HG03025 (cell line): ENCODE results near the gene ZBTB9.
"Not testable (repeated sequence)": the region's sequence is repeated elsewhere in the genome, so short reads cannot be mapped to it uniquely, and the experiment has no call there.

Source experiments
- ATAC-seq: cut with Tn5 transposase; IDR thresholded peaks from one replicate; pipeline ENCODE4 v1.9.1; 2021; ENCODE audit warnings: mild to moderate bottlenecking, moderate library complexity; ENCODE audit not compliant: unreplicated experiment, low FRiP score

Gene ZBTB9

GRCh38 chr6:33458676-33459075, 4.3 kb downstream of the ZBTB9 start:
- no peak for ATAC-seq

- ATAC-seq = no peak
These were observed 4.8 kb downstream of the ZBTB9 start for GRCh38 chr6:33459226-33459625.

DNA sequence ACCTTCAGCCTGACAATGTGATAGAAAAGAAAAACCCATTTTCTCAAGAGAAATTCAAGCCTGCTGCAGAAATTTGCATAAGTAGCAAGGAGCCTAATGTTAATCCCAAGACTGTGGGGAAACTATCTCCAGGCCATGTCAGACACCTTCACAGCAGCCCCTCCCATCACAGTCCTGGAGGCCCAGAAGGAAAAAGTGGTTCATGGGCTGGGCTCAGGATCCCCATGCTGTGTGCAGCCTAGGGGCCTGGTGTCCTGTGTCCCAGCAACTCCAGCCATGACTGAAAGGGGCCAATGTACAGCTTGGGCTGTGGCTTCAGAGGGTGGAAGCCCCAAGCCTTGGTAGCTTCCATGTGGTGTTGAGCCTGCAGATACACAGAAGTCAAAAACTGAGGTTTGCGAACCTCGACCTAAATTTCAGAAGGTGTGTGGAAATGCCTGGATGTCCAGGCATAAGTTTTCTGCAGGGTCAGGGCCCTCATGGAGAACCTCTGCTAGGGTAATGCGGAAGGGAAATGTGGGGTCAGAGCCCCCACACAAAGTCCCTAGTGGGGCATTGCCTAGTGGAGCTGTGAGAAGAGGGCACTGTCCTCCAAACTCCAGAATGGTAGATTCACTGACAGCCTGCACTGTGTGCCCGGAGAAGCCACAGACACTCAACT, 11.8 kb downstream of the ZBTB9 start:
- no peak for ATAC-seq

GRCh38 chr6:33467091-33467490, 12.7 kb downstream of the ZBTB9 start:
- ATAC-seq = no peak

GRCh38 chr6:33469661-33470060, 15.3 kb downstream of the ZBTB9 start:
- ATAC-seq = no peak

- no peak for ATAC-seq
These were observed 23.5 kb downstream of the ZBTB9 start for GRCh38 chr6:33477864-33478263.

- ATAC-seq = no peak
These were observed 26.8 kb downstream of the ZBTB9 start for GRCh38 chr6:33481192-33481591.

DNA sequence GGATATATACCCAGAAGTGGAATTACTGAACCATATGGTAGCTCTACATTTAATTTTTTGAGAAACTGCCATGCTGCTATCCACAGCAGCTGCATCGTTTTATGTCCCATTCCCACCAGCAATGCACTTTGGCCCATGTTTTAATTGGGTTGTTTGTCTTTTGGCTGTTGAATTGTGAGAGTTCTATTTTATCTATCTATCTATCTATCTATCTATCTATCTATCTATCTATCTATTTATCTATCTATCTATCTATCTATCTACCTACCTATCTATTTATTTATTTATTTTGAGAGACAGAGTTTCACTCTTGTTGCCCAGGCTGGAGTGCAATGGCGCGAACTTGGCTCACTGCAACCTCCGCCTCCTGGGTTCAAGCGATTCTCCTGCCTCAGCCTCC, 28.2 kb downstream of the ZBTB9 start:
- not testable (repeated sequence) for ATAC-seq

DNA sequence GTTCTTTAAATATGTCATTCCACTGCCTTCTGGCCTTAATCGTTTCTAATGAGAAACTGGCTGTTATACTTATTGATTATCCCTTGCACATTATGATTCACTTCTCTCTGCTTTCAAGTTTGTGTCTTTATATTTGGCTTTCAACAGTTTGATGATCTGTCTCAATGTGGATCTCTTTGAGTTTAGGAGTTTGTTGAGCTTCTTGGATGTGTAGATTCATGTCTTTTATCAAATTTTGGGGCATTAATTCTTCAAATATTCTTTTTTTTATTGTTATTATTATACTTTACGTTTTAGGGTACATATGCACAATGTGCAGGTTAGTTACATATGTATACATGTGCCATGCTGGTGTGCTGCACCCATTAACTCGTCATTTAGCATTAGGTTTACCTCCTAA, 29.3 kb downstream of the ZBTB9 start:
- ATAC-seq = no peak

- ATAC-seq = not testable (repeated sequence)
These were observed 30.4 kb downstream of the ZBTB9 start for GRCh38 chr6:33484673-33485262.

DNA sequence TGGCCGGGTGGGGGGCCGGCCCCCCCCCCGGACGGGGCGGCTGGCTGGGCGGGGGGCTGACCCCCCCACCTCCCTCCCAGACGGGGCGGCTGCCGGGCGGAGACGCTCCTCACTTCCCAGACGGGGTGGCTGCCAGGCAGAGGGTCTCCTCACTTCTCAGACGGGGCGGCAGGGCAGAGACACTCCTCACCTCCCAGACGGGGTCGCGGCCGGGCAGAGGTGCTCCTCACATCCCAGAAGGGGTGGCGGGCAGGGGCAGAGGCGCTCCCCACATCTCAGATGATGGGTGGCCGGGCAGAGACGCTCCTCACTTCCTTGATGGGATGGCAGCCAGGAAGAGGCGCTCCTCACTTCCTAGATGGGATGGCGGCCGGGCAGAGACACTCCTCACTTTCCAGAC, 31.3 kb downstream of the ZBTB9 start:
- not testable (repeated sequence) for ATAC-seq

DNA sequence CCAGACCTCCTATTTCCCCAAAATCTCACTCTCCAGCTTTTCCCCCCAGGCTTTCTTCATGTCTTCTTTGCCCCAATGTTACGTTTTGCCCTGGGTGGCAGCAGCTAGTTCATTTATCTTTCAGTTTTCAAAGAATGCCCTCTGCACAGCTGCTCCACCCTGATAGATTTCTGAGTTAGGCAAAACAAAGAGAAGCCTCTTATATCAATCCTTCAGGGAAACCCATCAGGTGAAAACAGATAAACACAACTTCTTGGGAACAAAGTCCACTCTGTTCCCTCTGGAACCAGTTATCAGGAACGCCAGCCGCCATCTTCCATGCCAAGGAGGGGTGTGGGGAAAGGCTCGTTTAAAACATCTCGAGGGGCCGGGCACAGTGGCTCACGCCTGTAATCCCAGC, 34.0 kb downstream of the ZBTB9 start:
- no peak for ATAC-seq

DNA sequence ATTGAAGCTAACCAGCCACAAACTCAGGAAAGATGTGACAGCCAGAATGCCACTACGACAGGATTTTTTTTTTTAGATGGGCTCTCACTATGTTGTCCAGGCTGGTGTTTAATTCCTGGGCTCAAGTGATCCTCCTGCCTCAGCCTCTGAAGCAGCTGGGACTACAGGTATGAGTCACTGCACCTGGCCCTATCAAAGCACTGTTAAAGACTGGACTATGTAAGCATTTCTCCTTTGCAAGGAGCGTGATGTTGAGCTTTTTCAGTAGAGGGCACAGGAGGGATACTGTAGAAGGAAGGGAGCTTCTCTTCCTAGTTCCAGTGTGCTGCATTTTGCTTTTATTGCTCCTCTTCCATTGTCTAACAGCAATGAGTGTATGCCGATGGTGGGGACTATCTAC, 35.8 kb downstream of the ZBTB9 start:
- ATAC-seq = no peak

GRCh38 chr6:33490621-33491020, 36.2 kb downstream of the ZBTB9 start:
- ATAC-seq = no peak

- ATAC-seq = no peak
These were observed 37.7 kb downstream of the ZBTB9 start for GRCh38 chr6:33492093-33492492.

DNA sequence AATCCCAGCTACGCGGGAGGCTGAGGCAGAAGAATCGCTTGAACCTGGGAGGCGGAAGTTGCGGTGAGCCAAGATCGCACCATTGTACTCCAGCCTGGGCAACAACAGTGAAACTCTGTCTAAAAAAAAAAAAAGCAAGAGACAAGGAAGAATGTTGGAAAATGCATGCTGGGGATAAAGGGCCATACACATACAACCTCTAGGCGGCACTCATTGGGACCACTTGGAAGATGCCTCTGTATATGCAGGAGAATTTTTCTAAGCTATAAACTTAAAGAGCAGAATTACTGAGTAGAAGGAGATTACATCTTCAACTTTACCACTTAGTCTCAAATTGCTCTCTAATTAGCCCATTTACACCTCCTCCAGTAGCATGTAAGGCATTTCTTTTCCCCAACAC, 42.8 kb downstream of the ZBTB9 start:
- no peak for ATAC-seq

- no peak for ATAC-seq
These were observed 48.1 kb downstream of the ZBTB9 start for GRCh38 chr6:33502486-33502885.

DNA sequence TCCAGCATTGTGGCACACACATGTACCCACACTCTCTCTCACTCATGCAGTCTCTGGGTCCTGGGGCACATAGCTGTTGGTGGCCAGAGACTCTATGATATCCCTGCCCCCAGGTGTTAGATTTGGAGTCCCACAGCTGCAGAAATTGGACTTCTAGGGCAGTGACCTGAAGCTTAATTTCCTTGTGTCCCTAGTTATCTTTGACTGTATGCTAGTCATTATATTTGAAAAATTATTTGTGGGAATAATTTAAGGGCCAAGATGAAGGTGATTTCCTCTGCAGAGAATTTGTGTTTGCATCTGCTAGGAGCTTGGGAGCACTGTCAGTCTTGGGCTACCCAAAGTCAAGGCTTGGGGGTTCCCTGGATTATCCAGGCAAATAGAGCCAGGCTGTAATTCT, 50.1 kb downstream of the ZBTB9 start:
- ATAC-seq = no peak

DNA sequence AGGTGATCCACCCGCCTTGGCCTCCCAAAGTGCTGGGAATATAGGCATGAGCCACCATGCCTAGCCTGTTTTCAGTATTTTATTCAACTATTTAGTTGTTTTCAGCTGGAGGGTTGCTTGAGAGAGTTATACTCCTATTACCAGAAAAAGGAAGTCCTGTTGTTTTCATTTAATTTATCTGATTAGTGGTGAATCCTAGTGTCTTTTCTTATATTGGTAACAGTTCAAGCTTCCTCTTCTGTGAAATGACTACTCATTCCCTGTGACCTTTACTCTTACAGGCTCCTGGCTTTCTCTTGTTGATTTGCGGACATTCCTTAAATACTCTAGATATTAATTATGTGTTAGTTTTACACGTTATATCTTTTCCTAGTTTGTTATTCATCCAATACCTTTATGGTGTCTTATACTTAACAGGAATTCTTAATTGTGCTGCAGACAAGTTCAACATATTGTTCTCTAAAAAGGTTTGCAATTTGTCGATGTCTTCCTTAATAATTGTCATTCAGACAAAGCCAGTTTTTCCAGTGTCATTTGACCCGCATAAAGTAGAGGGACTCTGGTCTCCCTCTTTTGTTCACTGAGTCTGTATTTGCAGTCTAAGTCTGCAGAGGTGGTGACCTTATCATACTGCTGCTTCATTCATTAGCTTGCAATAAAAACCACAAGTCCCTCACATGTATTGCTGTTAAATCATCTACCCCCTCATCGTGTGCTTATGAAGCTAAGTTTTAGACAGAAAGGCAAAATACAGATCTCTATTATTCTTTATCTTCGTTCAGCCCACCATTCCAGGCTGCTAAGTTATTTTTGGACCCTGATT, 51.4 kb downstream of the ZBTB9 start:
- ATAC-seq = no peak
